Cardiac fibroblast (primary cell): ENCODE measurements around the gene NOTCH2.

Experiments
- DNase-seq, 2 donors: peaks; one replicate each; pipeline versions ENCODE4 v3.0.0 to v3.0.0-alpha.2; 2010; ENCODE audit warnings: low read depth in 2 of 2
- H3K4me3 ChIP-seq, 2 donors: replicated peaks in 1 of 2; 1 replicate in 1 of 2; 2 replicates in 1 of 2; pipeline ENCODE4 v1.5.1; 2011; ENCODE audit warnings: low read depth in 2 of 2, low read length in 2 of 2, mild to moderate bottlenecking in 2 of 2, moderate library complexity in 1 of 2
- TF ChIP-seq, protein P1 (sequence below): IDR thresholded peaks from one replicate; pipeline ENCODE4 v1.5.1; 2011; ENCODE audit warnings: low read depth, mild to moderate bottlenecking, low read length, inconsistent platforms

The NOTCH2 gene

DNA sequence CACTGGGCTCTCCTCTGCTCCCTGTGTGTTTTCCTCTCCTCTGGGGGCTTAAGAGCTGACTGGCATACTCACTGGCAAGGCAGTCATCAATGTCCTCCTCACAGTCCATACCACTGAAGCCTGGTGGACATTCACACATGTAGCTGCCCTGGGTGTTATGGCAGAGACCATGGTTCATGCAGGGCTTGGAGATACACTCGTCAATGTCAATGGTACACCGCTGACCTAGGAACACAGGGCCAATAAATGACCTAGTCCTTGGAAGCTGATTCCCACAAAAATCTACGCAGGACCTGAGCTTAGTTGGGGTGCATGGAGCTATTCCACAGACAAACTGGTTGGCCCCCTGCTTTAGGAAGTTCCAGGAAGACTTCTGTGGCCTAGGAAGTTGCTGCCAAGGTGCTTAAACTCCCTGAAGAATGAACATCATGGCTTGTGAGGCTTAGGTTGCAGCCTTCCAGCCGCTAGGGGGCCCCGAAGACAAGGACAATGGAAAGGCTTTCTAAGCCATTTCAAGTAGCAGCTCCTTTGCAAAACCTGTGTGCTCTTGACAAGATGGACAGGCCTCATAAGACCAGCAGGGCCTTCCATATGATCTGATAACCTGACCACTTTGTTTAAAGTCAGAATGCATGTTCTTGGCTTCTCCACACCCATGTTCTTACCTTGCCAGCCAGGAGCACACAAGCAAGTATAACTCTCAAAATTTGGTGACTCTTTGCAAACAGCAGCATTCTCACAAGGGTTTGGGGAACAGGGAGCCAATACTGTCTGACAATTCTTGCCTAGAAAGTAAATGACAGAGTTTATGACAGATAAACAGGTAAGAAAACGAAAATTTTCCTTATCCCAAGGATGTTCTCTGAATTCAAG is 120.9 kb downstream of the NOTCH2 start:
- no peak overlapping the region for H3K4me3 ChIP-seq
- TF ChIP-seq, protein P1, sequence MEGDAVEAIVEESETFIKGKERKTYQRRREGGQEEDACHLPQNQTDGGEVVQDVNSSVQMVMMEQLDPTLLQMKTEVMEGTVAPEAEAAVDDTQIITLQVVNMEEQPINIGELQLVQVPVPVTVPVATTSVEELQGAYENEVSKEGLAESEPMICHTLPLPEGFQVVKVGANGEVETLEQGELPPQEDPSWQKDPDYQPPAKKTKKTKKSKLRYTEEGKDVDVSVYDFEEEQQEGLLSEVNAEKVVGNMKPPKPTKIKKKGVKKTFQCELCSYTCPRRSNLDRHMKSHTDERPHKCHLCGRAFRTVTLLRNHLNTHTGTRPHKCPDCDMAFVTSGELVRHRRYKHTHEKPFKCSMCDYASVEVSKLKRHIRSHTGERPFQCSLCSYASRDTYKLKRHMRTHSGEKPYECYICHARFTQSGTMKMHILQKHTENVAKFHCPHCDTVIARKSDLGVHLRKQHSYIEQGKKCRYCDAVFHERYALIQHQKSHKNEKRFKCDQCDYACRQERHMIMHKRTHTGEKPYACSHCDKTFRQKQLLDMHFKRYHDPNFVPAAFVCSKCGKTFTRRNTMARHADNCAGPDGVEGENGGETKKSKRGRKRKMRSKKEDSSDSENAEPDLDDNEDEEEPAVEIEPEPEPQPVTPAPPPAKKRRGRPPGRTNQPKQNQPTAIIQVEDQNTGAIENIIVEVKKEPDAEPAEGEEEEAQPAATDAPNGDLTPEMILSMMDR, result peak; percentile 89
- peak; percentile 86 to 88 for DNase-seq

- H3K4me3 ChIP-seq, result no peak overlapping the region
- peak; percentile 72 to 96 for DNase-seq
- TF ChIP-seq, protein P1, result no peak
These were observed 122.0 kb downstream of the NOTCH2 start for GRCh38 chr1:119947468-119947867.

GRCh38 chr1:119946724-119947123 is 122.7 kb downstream of the NOTCH2 start:
- TF ChIP-seq, protein P1, result no peak
- DNase-seq, result peak in 1 of 2 donors; percentile 32
- no peak overlapping the region for H3K4me3 ChIP-seq

DNA sequence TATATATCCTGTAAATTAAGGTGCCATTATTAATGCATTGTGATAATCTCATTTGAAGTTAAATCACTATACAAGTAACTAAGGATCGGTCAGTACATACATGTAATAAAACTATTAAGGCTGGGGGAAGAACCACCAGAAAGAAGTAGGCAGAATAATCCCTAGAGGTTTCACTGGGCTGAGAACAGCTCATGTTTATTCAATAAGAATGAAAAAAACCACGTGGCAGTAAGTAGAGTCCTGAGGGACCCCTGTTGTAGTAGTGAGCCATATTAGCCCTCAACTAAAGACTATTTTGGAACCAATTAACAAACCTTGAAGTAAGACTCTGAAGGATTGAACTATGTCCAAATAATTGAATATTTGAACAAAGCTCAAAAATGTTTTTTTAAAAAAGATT is 126.2 kb downstream of the NOTCH2 start:
- no peak overlapping the region for H3K4me3 ChIP-seq
- TF ChIP-seq, protein P1, result no peak
- peak in 1 of 2 donors; percentile 55 for DNase-seq

GRCh38 chr1:119941392-119941791 is 128.1 kb downstream of the NOTCH2 start:
- H3K4me3 ChIP-seq, result no peak overlapping the region
- TF ChIP-seq, protein P1, result no peak
- no peak for DNase-seq

- TF ChIP-seq, protein P1, result no peak
- no peak for DNase-seq
- no peak overlapping the region for H3K4me3 ChIP-seq
These were observed 128.8 kb downstream of the NOTCH2 start for GRCh38 chr1:119940697-119941096.
